ENCODE measurements around the gene OLFM4. TPM values are rescaled to one million over a fixed set of nuclear protein-coding genes. Genes with fewer than 3 reads are reported as not detected.

OLFM4 gene
- total and polyA plus RNA-seq, 10 of the 15 experiments (the other 5 are each of a cell fraction or from before 2014, with no cell fraction given): 0.03 to 0.27 (median 0.11) TPM; not detected in 6

- Histone ChIP-seq H3K4me3 (no peak overlapping the region), H4K20me1 (ENCODE audit: control insufficient read depth, insufficient read depth) (no peaks in the 10 kb centered on the region), H3K36me3 (ENCODE audit: control insufficient read depth in 2 of 2, insufficient read depth in 2 of 2, low read length in 1 of 2) (no peaks in the 10 kb centered on the region), H3K4me1 (ENCODE audit: control insufficient read depth, insufficient read depth, low read length) (no peaks in the 10 kb centered on the region), H3K79me2 (ENCODE audit: control insufficient read depth, insufficient read depth, low read length) (no peaks in the 10 kb centered on the region), H2AFZ (ENCODE audit: control insufficient read depth, low read depth, low read length) (no peak overlapping the region), H3K27me3 (replicated peaks in 1 of 2; ENCODE audit: control insufficient read depth in 2 of 2, insufficient read depth in 2 of 2, low read length in 1 of 2) (no peaks in the 10 kb centered on the region), H3K9me3 (replicated peaks; ENCODE audit: control insufficient read depth, insufficient read depth, low read length) (no peaks in the 10 kb centered on the region), H3K9ac (ENCODE audit: control insufficient read depth, insufficient read depth, low read length) (no peak overlapping the region), H3K4me2 (ENCODE audit: control insufficient read depth, insufficient read depth) (no peak overlapping the region), H3K27ac (ENCODE audit: control insufficient read depth, insufficient read depth) (no peak overlapping the region)
- FAIRE-seq (no peak), ATAC-seq (no peak), DNase-seq (ENCODE audit: low read depth, low spot score) (no peak)
- ChIA-PET POLR2A (no interaction called here), SMC1A (ENCODE audit: uncharacterized antibody, unreplicated experiment) (no interaction called here), RAD21 (ENCODE audit: unreplicated experiment) (no interaction called here), CTCF (no interaction called here)
- intact Hi-C loops (cut with micrococcal nuclease; ENCODE audit: unreplicated experiment): no loop called here
- in situ Hi-C loops (cut with MboI): no loop called here
- no TSS peak for BruUV-seq (replicated peaks)
- WGBS (ENCODE audit: insufficient coverage, insufficient replicate concordance, low lambda C conversion rate, missing lambda C conversion rate): 33% methylated on average over 3 of the region's 3 CpGs
- TF ChIP-seq BACH1 (IDR thresholded peaks at IDR 0.05; ENCODE audit: borderline replicate concordance) (no peak), NR2F1 (conservative IDR thresholded peaks at IDR 0.05) (no peak)
Measured at GRCh38 chr13:53088871-53089270, 60.3 kb downstream of the OLFM4 start.

DNA sequence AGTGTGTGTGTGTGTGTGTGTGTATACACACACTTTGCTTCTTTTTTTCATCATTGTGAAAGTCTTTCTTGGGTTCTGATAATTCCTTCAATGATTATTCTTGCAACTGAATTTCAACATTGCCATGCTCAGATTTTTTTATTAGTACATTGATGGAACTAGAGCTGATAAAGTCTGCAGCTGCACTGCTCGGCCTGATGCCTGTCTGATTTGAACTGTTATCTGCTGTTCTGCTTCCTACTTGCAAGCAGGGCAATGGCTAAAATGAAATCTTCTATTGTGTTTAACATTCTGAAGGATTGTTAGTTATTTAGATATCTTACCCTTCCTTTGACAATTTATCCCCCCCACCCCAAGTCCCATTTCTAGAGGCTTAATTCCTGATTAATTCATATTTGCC lies 61.3 kb downstream of the OLFM4 start:
- 12% methylated on average over 1 of the region's 1 CpG for WGBS (ENCODE audit: insufficient coverage, insufficient replicate concordance, low lambda C conversion rate, missing lambda C conversion rate)
- no peak overlapping the region for H2AFZ ChIP-seq (ENCODE audit: control insufficient read depth, low read depth, low read length)
- ChIA-PET POLR2A (no interaction called here), SMC1A (ENCODE audit: uncharacterized antibody, unreplicated experiment) (no interaction called here), CTCF (interaction anchor here (1.4 to 1.9 kb wide), 2 partner anchors 62 to 122 kb away, joined by 3 to 4 read pairs; no protein-coding TSS in a partner anchor), RAD21 (ENCODE audit: unreplicated experiment) (no interaction called here)
- in situ Hi-C loops (cut with MboI): no loop called here
- ATAC-seq (no peak), DNase-seq (ENCODE audit: low read depth, low spot score) (no peak), FAIRE-seq (no peak)
- BruUV-seq (replicated peaks): no TSS peak
- intact Hi-C loops (cut with micrococcal nuclease; ENCODE audit: unreplicated experiment): no loop called here
- H4K20me1 ChIP-seq (ENCODE audit: control insufficient read depth, insufficient read depth): no peaks in the 10 kb centered on the region
- no peaks in the 10 kb centered on the region for H3K9me3 ChIP-seq (replicated peaks; ENCODE audit: control insufficient read depth, insufficient read depth, low read length)
- H3K9ac ChIP-seq (ENCODE audit: control insufficient read depth, insufficient read depth, low read length): no peak overlapping the region
- H3K4me2 ChIP-seq (ENCODE audit: control insufficient read depth, insufficient read depth): no peak overlapping the region
- H3K4me1 ChIP-seq (ENCODE audit: control insufficient read depth, insufficient read depth, low read length): no peaks in the 10 kb centered on the region
- no peaks in the 10 kb centered on the region for H3K79me2 ChIP-seq (ENCODE audit: control insufficient read depth, insufficient read depth, low read length)
- no peaks in the 10 kb centered on the region for H3K27me3 ChIP-seq (replicated peaks in 1 of 2; ENCODE audit: control insufficient read depth in 2 of 2, insufficient read depth in 2 of 2, low read length in 1 of 2)
- no peak overlapping the region for H3K4me3 ChIP-seq
- no peaks in the 10 kb centered on the region for H3K36me3 ChIP-seq (ENCODE audit: control insufficient read depth in 2 of 2, insufficient read depth in 2 of 2, low read length in 1 of 2)
- H3K27ac ChIP-seq (ENCODE audit: control insufficient read depth, insufficient read depth): no peak overlapping the region
- TF ChIP-seq CREB1 (IDR thresholded peaks at IDR 0.05; ENCODE audit: low read depth) (no peak), KDM1A (IDR thresholded peaks at IDR 0.05; ENCODE audit: borderline replicate concordance) (no peak), NFIC (IDR thresholded peaks at IDR 0.05; ENCODE audit: low read depth, low read length) (no peak), BMI1 (IDR thresholded peaks at IDR 0.05; ENCODE audit: borderline replicate concordance) (no peak), PAX5 (IDR thresholded peaks at IDR 0.05; ENCODE audit: borderline replicate concordance, low read depth, low read length) (no peak), ZNF207 (IDR thresholded peaks at IDR 0.05; ENCODE audit: borderline replicate concordance) (no peak), FOS (IDR thresholded peaks at IDR 0.05; ENCODE audit: borderline replicate concordance, extremely low read depth, insufficient read length) (no peak), TBL1XR1 (IDR thresholded peaks at IDR 0.05; ENCODE audit: low read depth, low read length) (no peak), NKRF (conservative IDR thresholded peaks at IDR 0.05) (no peak), PAX8 (IDR thresholded peaks at IDR 0.05) (no peak), SIX5 (IDR thresholded peaks at IDR 0.05; ENCODE audit: low read depth, low read length, severe bottlenecking) (no peak)
- TF ChIP-seq, protein P1, sequence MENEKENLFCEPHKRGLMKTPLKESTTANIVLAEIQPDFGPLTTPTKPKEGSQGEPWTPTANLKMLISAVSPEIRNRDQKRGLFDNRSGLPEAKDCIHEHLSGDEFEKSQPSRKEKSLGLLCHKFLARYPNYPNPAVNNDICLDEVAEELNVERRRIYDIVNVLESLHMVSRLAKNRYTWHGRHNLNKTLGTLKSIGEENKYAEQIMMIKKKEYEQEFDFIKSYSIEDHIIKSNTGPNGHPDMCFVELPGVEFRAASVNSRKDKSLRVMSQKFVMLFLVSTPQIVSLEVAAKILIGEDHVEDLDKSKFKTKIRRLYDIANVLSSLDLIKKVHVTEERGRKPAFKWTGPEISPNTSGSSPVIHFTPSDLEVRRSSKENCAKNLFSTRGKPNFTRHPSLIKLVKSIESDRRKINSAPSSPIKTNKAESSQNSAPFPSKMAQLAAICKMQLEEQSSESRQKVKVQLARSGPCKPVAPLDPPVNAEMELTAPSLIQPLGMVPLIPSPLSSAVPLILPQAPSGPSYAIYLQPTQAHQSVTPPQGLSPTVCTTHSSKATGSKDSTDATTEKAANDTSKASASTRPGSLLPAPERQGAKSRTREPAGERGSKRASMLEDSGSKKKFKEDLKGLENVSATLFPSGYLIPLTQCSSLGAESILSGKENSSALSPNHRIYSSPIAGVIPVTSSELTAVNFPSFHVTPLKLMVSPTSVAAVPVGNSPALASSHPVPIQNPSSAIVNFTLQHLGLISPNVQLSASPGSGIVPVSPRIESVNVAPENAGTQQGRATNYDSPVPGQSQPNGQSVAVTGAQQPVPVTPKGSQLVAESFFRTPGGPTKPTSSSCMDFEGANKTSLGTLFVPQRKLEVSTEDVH (IDR thresholded peaks at IDR 0.05; ENCODE audit: low read depth, partially characterized antibody): no peak

Measured in GM12878 (cell line).